ENCODE data around the gene TOP3A. TPM values are rescaled to one million over a fixed set of nuclear protein-coding genes. Genes with fewer than 3 reads are reported as not detected.
"Not testable (repeated sequence)": the region's sequence is repeated elsewhere in the genome, so short reads cannot be mapped to it uniquely, and the experiment has no call there.

Gene TOP3A
- polyA plus RNA-seq, 1 experiment = 11.9 TPM

DNA sequence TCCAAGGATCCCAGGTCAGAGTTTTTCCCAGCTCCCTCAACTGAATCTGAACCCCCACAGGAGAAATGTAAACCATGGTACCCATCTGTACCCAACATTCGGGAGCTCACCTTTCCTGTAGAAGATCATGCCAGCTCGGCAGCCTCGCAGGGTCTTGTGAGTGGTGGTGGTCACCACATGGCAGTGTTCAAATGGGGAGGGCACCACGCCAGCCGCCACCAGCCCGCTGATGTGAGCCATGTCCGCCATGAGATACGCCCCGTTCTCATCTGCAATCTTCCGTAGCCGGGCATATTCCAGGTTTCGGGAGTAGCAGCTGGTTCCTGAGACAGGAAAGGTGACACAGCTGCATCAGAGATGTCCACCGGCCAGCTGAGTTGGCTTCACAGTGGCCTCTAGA, 25.1 kb upstream of the TOP3A start:
- POLR2A ChIA-PET = no interaction called here
- Histone ChIP-seq H3K27ac (ENCODE audit: low read depth, low read length) (no peak overlapping the region), H3K4me3 (ENCODE audit: low read depth, low read length) (no peak overlapping the region), H3K27me3 (ENCODE audit: control insufficient read depth, insufficient read depth, low read length) (no peaks in the 10 kb centered on the region), H3K9me3 (ENCODE audit: control insufficient read depth, insufficient read depth, low read length) (no peaks in the 10 kb centered on the region; the same call in 1 of the 2 replicates)
- CTCF ChIA-PET = no interaction called here
- no peak for DNase-seq (ENCODE audit: low read depth, low spot score)
- TF ChIP-seq, protein P1, sequence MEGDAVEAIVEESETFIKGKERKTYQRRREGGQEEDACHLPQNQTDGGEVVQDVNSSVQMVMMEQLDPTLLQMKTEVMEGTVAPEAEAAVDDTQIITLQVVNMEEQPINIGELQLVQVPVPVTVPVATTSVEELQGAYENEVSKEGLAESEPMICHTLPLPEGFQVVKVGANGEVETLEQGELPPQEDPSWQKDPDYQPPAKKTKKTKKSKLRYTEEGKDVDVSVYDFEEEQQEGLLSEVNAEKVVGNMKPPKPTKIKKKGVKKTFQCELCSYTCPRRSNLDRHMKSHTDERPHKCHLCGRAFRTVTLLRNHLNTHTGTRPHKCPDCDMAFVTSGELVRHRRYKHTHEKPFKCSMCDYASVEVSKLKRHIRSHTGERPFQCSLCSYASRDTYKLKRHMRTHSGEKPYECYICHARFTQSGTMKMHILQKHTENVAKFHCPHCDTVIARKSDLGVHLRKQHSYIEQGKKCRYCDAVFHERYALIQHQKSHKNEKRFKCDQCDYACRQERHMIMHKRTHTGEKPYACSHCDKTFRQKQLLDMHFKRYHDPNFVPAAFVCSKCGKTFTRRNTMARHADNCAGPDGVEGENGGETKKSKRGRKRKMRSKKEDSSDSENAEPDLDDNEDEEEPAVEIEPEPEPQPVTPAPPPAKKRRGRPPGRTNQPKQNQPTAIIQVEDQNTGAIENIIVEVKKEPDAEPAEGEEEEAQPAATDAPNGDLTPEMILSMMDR (IDR thresholded peaks at IDR 0.05; ENCODE audit: low read depth, low read length) = no peak

DNA sequence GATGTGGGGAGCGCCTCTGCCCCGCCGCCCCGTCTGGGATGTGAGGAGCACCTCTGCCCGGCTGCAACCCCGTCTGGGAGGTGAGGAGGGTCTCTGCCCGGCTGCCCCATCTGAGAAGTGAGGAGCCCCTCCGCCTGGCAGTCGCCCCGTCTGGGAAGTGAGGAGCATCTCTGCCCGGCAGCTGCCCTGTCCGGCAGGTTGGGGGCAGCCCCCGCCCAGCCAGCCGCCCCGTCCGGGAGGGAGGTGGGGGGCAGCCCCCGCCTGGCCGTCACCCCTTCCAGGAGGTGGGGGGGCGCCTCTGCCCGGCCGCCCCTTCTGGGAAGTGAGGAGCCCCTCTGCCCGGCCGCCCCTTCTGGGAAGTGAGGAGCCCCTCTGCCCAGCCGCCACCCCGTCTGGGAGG, 23.4 kb upstream of the TOP3A start:
- H3K27ac ChIP-seq (ENCODE audit: low read depth, low read length); POLR2A ChIA-PET; CTCF ChIA-PET; H3K4me3 ChIP-seq (ENCODE audit: low read depth, low read length); DNase-seq (ENCODE audit: low read depth, low spot score); H3K27me3 ChIP-seq (ENCODE audit: control insufficient read depth, insufficient read depth, low read length); H3K9me3 ChIP-seq (ENCODE audit: control insufficient read depth, insufficient read depth, low read length): not testable (repeated sequence)

DNA sequence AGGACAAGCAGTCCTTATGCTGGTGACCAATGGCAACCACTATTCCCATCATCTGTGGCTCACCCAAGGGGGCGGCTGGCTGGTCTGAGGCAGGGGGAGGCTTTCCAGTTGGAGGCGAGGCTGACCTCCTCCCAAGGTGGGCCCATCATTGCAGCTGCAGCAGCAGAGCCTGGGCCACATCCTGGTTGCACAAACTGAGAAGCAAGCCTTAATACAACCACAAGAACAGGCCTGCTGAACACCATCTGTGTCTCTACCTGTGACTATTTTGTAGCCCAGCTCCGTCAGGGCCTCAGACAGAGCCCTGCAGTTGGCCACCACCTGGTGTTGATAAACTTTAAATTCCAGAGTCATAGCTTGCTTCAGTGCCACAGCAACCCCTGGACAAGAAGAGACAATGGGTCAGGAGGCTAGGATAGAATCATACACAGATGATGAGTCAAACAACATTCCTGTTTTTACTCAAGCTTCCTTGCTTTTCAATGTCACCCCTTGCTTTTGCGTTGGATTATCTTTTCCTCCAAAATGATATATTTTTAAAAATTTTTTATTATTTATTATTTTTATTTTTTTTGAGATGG, 18.2 kb upstream of the TOP3A start:
- DNase-seq (ENCODE audit: low read depth, low spot score) = no peak
- H3K27ac ChIP-seq (ENCODE audit: low read depth, low read length) = peak overlapping the region; percentile 31
- CTCF ChIA-PET = no interaction called here
- H3K27me3 ChIP-seq (ENCODE audit: control insufficient read depth, insufficient read depth, low read length) = no peaks in the 10 kb centered on the region
- POLR2A ChIA-PET = no interaction called here
- H3K4me3 ChIP-seq (ENCODE audit: low read depth, low read length) = no peak overlapping the region
- TF ChIP-seq, protein P1 (IDR thresholded peaks at IDR 0.05; ENCODE audit: low read depth, low read length) = no peak
- no peaks in the 10 kb centered on the region for H3K9me3 ChIP-seq (ENCODE audit: control insufficient read depth, insufficient read depth, low read length)

DNA sequence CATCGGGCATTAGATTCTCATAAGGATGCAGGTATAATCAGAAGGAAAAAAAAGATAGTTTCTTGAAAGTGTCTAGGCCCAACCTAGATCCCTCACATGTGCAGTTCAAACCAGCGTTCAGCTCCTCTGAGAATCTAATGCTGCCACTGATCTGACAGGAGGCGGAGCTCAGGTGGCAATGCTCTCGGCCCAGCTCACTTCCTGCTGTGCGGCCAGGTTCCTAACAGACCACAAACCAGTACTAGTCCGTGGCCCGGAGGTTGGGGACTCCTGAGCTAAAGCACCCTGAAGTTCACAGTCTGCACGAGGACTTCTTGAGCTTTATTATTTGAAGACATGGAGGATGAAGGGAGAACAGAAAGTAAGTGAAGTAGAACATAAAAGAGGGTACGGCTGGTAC, 17.1 kb upstream of the TOP3A start:
- H3K27me3 ChIP-seq (ENCODE audit: control insufficient read depth, insufficient read depth, low read length) = no peaks in the 10 kb centered on the region
- DNase-seq (ENCODE audit: low read depth, low spot score) = no peak
- no peak overlapping the region for H3K4me3 ChIP-seq (ENCODE audit: low read depth, low read length)
- TF ChIP-seq, protein P1 (IDR thresholded peaks at IDR 0.05; ENCODE audit: low read depth, low read length) = no peak
- no peak overlapping the region for H3K27ac ChIP-seq (ENCODE audit: low read depth, low read length)
- H3K9me3 ChIP-seq (ENCODE audit: control insufficient read depth, insufficient read depth, low read length) = no peaks in the 10 kb centered on the region
- ChIA-PET CTCF (interaction anchor here (0.5 kb wide), 1 partner anchor 118 kb away, joined by 6 read pairs; no protein-coding TSS in a partner anchor), POLR2A (interaction anchor here (0.6 kb wide), 1 partner anchor 32 kb away, joined by 3 read pairs; the partner anchor contains the start of gene SHMT1)

DNA sequence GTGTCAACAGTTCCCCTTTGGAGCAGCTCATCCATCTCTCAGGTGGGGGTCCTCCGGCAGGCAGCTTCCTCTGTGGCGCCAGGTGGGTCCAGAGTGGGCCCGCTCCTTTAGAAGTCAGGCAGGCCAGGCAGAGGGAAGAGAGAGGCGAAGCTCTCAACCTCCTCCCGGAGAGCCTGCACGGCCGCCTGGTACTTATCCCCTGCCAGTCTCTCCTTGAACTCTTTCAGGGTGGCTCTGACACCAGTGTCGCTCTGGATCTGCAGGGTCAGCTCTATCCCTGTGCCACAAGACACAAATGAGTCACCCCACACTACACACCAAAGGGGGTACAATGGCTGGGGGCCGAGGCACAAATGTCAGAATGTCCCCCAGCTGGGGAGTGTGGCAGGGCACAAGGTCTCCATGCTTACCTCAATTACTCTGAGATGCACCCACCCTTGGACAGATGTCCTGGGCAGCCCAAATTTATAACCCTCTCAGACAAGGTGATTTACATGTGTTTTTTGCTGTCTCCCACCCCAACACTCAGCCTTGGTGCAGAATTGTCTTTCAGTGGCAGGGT, 13.9 kb upstream of the TOP3A start:
- ChIA-PET CTCF (interaction anchor here (0.5 kb wide), 1 partner anchor 15 kb away, joined by 3 read pairs; no protein-coding TSS in a partner anchor), POLR2A (interaction anchor here (0.7 to 1.0 kb wide), 2 partner anchors 14 to 27 kb away, joined by 3 read pairs; partner anchors contain the start of gene TOP3A)
- Histone ChIP-seq H3K27ac (ENCODE audit: low read depth, low read length) (no peak overlapping the region), H3K9me3 (ENCODE audit: control insufficient read depth, insufficient read depth, low read length) (no peaks in the 10 kb centered on the region), H3K27me3 (ENCODE audit: control insufficient read depth, insufficient read depth, low read length) (no peaks in the 10 kb centered on the region), H3K4me3 (ENCODE audit: low read depth, low read length) (no peak overlapping the region)
- TF ChIP-seq, protein P1 (IDR thresholded peaks at IDR 0.05; ENCODE audit: low read depth, low read length) = no peak
- no peak for DNase-seq (ENCODE audit: low read depth, low spot score)

All from AG04450 (cell line).